ENCODE measurements around the gene CMTM5.

Gene CMTM5

GRCh38 chr14:23358553-23359166 lies 18.2 kb upstream of the CMTM5 start:
- DNase-seq = no peak

- DNase-seq = no peak
These were observed 17.6 kb upstream of the CMTM5 start for GRCh38 chr14:23359167-23359626.

- no peak for DNase-seq
These were observed 17.0 kb upstream of the CMTM5 start for GRCh38 chr14:23359722-23360447.

- no peak for DNase-seq
These were observed 16.4 kb upstream of the CMTM5 start for GRCh38 chr14:23360496-23360895.

GRCh38 chr14:23361320-23361719 lies 15.5 kb upstream of the CMTM5 start:
- DNase-seq = no peak

GRCh38 chr14:23361763-23362162 lies 15.1 kb upstream of the CMTM5 start:
- DNase-seq = no peak

- DNase-seq = no peak
These were observed 14.6 kb upstream of the CMTM5 start for GRCh38 chr14:23362200-23362599.

- DNase-seq = no peak
These were observed 12.4 kb upstream of the CMTM5 start for GRCh38 chr14:23364164-23365035.

GRCh38 chr14:23365036-23365731 lies 11.7 kb upstream of the CMTM5 start, which contains the start of gene EFS:
TSS of gene EFS (minus strand) at chr14:23365172. CDS start at chr14:23365025, 147 bp downstream.
- no peak for DNase-seq

- DNase-seq = no peak
These were observed 11.0 kb upstream of the CMTM5 start for GRCh38 chr14:23365732-23366425.

- no peak for DNase-seq
These were observed 10.4 kb upstream of the CMTM5 start for GRCh38 chr14:23366426-23366921.

- no peak for DNase-seq
These were observed 6.6 kb upstream of the CMTM5 start for GRCh38 chr14:23370221-23370620.

- no peak for DNase-seq
These were observed 5.0 kb upstream of the CMTM5 start for GRCh38 chr14:23371865-23372264.

- DNase-seq = no peak
These were observed 4.3 kb upstream of the CMTM5 start, which contains the start of gene IL25 for GRCh38 chr14:23372509-23372908. TSS of gene IL25 (plus strand) at chr14:23372809.

GRCh38 chr14:23373041-23373440 lies 3.8 kb upstream of the CMTM5 start:
- no peak for DNase-seq

GRCh38 chr14:23375527-23376251 lies 1.2 kb upstream of the CMTM5 start:
- DNase-seq = no peak

GRCh38 chr14:23377198-23377550 lies 328 bp downstream of the CMTM5 start:
- no peak for DNase-seq

GRCh38 chr14:23377573-23378563 lies 1.0 kb downstream of the CMTM5 start:
- no peak for DNase-seq

GRCh38 chr14:23378612-23379220 lies 1.9 kb downstream of the CMTM5 start:
- DNase-seq = no peak

All from activated naive CD4-positive, alpha-beta T cell treated with Interleukin-2 at 50 U/mL for 16 hours (primary cell).